H1 (cell line): Measurements from ENCODE around the gene CCSER2. TPM values are rescaled to one million over a fixed set of nuclear protein-coding genes. Genes with fewer than 3 reads are reported as not detected.

Experiments
- CTCF ChIA-PET: fragments of 300-600 bp; sonication (Branson Sonifier 250); formaldehyde crosslinking; loops from one replicate; lab custom pipeline; 2021; ENCODE audit not compliant: partially characterized antibody; lab: Charles Lee
- POLR2A ChIA-PET: fragments of 300-600 bp; sonication (Branson Sonifier 250); formaldehyde crosslinking; loops from one replicate; lab custom pipeline; 2021; ENCODE audit warnings: inconsistent platforms; ENCODE audit not compliant: partially characterized antibody; lab: Charles Lee
- DNase-seq, 2 experiments: peaks; one replicate each; pipeline versions ENCODE4 v3.0.0 to v3.0.0-alpha.2; 2010 to 2022; ENCODE audit warnings: low spot score in 2 of 2, low read depth in 1 of 2, mixed read lengths in 1 of 2
- FAIRE-seq: peaks from 2 replicates; lab custom pipeline; 2011; peaks lifted over from hg19 to GRCh38; lab: Jason Lieb, UNC
- H2AFZ ChIP-seq: 2 replicates; pipeline ENCODE4 v1.8.1; 2012; ENCODE audit warnings: low read length, inconsistent platforms
- H2AK5ac ChIP-seq: 2 replicates; pipeline ENCODE4 v1.6.1; 2013; ENCODE audit warnings: low read depth, low read length
- H2BK120ac ChIP-seq: replicated peaks from 2 replicates; pipeline ENCODE3; 2013; ENCODE audit warnings: low read depth, low read length, inconsistent platforms
- H2BK12ac ChIP-seq: 2 replicates; pipeline ENCODE4 v1.6.1; 2013; ENCODE audit warnings: low read depth, low read length
- H2BK15ac ChIP-seq: 2 replicates; pipeline ENCODE4 v1.6.1; 2013; ENCODE audit warnings: low read length
- H2BK20ac ChIP-seq: 2 replicates; pipeline ENCODE4 v1.6.1; 2013; ENCODE audit warnings: low read length
- H2BK5ac ChIP-seq: 2 replicates; pipeline ENCODE4 v1.6.1; 2013; ENCODE audit warnings: low read depth, low read length
- H3K14ac ChIP-seq: 2 replicates; pipeline ENCODE4 v1.6.1; 2013; ENCODE audit warnings: inconsistent platforms; ENCODE audit not compliant: insufficient read length
- H3K18ac ChIP-seq: 2 replicates; pipeline ENCODE4 v1.6.1; 2013; ENCODE audit warnings: low read length; ENCODE audit errors: extremely low read depth
- H3K23ac ChIP-seq: 2 replicates; pipeline ENCODE4 v1.6.1; 2013; ENCODE audit warnings: inconsistent platforms; ENCODE audit not compliant: insufficient read length
- H3K23me2 ChIP-seq: 2 replicates; pipeline ENCODE4 v1.6.1; 2013; ENCODE audit warnings: low read depth, low read length
- H3K27ac ChIP-seq: 2 replicates; pipeline ENCODE4 v1.6.1; 2011; ENCODE audit warnings: low read depth, low read length, inconsistent platforms
- H3K27me3 ChIP-seq, 4 experiments: replicated peaks in 1 of 4; 1 replicate in 1 of 4; 2 replicates in 3 of 4; pipeline versions ENCODE4 v1.6.1 to v1.8.1; 2011 to 2013; ENCODE audit warnings: low read length in 3 of 4, mild to moderate bottlenecking in 3 of 4, inconsistent platforms in 2 of 4, mixed read lengths in 2 of 4, moderate library complexity in 1 of 4; ENCODE audit not compliant: control insufficient read depth in 3 of 4, insufficient read depth in 3 of 4; ENCODE audit errors: extremely low read depth in 1 of 4
- H3K36me3 ChIP-seq, 4 experiments: 2 replicates each; pipeline versions ENCODE4 v1.6.1 to v1.8.1; 2011 to 2013; ENCODE audit warnings: mild to moderate bottlenecking in 4 of 4, low read length in 3 of 4, moderate library complexity in 2 of 4, control low read depth in 1 of 4, inconsistent platforms in 1 of 4; ENCODE audit not compliant: insufficient read depth in 4 of 4, control insufficient read depth in 2 of 4
- H3K4ac ChIP-seq: replicated peaks from 2 replicates; pipeline ENCODE3; 2013; ENCODE audit warnings: low read length, low read depth, mixed read lengths, inconsistent platforms; ENCODE audit not compliant: insufficient read length
- H3K4me1 ChIP-seq, 4 experiments: replicated peaks in 1 of 4; 1 replicate in 1 of 4; 2 replicates in 3 of 4; pipeline versions ENCODE4 v1.6.1 to v1.8.1; 2011 to 2013; ENCODE audit warnings: low read length in 3 of 4, inconsistent platforms in 2 of 4, mixed read lengths in 1 of 4; ENCODE audit not compliant: insufficient read depth in 4 of 4, control insufficient read depth in 3 of 4
- H3K4me2 ChIP-seq, 2 experiments: 2 replicates each; pipeline versions ENCODE4 v1.6.1 to v1.8.1; 2011 to 2013; ENCODE audit warnings: low read depth in 2 of 2, low read length in 2 of 2, control low read depth in 1 of 2, inconsistent platforms in 1 of 2, mild to moderate bottlenecking in 1 of 2; ENCODE audit not compliant: insufficient read depth in 1 of 2
- H3K4me3 ChIP-seq, 4 experiments: fragments of 200-600, 300-600 bp in 1 of 4; sonication (generic), shearing (Covaris generic), sonication (Bioruptor Twin) in 1 of 4; 2 replicates each; pipeline versions ENCODE4 v1.5.1 to v1.8.1; 2011 to 2016; ENCODE audit warnings: low read length in 4 of 4, low read depth in 3 of 4, control low read depth in 2 of 4, inconsistent platforms in 2 of 4, mild to moderate bottlenecking in 2 of 4, mixed read lengths in 1 of 4, moderate library complexity in 1 of 4; ENCODE audit not compliant: insufficient read depth in 2 of 4; ENCODE audit errors: extremely low read depth in 1 of 4
- H3K56ac ChIP-seq: replicated peaks from 2 replicates; pipeline ENCODE3; 2013; ENCODE audit warnings: low read depth, mild to moderate bottlenecking, mixed read lengths, low read length, inconsistent platforms; ENCODE audit not compliant: insufficient read length
- H3K79me1 ChIP-seq: 2 replicates; pipeline ENCODE4 v1.6.1; 2013; ENCODE audit warnings: low read depth, low read length, control low read depth
- H3K79me2 ChIP-seq, 2 experiments: 2 replicates each; pipeline versions ENCODE4 v1.6.1 to v1.8.1; 2012 to 2013; ENCODE audit warnings: low read length in 2 of 2, mild to moderate bottlenecking in 2 of 2, inconsistent platforms in 1 of 2; ENCODE audit not compliant: insufficient read depth in 2 of 2, control insufficient read depth in 1 of 2
- H3K9ac ChIP-seq, 4 experiments: replicated peaks in 1 of 4; 1 replicate in 1 of 4; 2 replicates in 3 of 4; pipeline versions ENCODE4 v1.6.1 to v1.8.1; 2011 to 2013; ENCODE audit warnings: low read depth in 3 of 4, low read length in 3 of 4, control low read depth in 2 of 4, mild to moderate bottlenecking in 2 of 4, moderate library complexity in 2 of 4, inconsistent platforms in 1 of 4; ENCODE audit errors: extremely low read depth in 1 of 4
- H3K9me3 ChIP-seq, 2 experiments: 2 replicates each; pipeline versions ENCODE4 v1.6.1 to v1.8.1; 2012 to 2013; ENCODE audit warnings: mild to moderate bottlenecking in 2 of 2, moderate library complexity in 2 of 2, control low read depth in 1 of 2, inconsistent platforms in 1 of 2, low read depth in 1 of 2, low read length in 1 of 2, mixed read lengths in 1 of 2; ENCODE audit not compliant: insufficient read depth in 2 of 2
- H4K20me1 ChIP-seq, 2 experiments: replicated peaks in 1 of 2; 2 replicates each; pipeline versions ENCODE3 to v1.8.1; 2011 to 2013; ENCODE audit warnings: inconsistent platforms in 2 of 2, low read length in 2 of 2, mild to moderate bottlenecking in 1 of 2; ENCODE audit not compliant: insufficient read depth in 2 of 2, control insufficient read depth in 1 of 2
- H4K5ac ChIP-seq: 2 replicates; pipeline ENCODE4 v1.6.1; 2013; ENCODE audit warnings: low read length, low read depth, mixed read lengths, inconsistent platforms; ENCODE audit not compliant: insufficient read length
- H4K8ac ChIP-seq: 2 replicates; pipeline ENCODE4 v1.8.0; 2013; ENCODE audit warnings: mild to moderate bottlenecking, moderate library complexity, low read length, inconsistent platforms; ENCODE audit not compliant: insufficient read depth; ENCODE audit errors: extremely low read depth
- H4K91ac ChIP-seq: replicated peaks from 2 replicates; pipeline ENCODE3; 2013; ENCODE audit warnings: low read length, mixed read lengths, inconsistent platforms; ENCODE audit not compliant: insufficient read length
- CBX8 ChIP-seq: fragments of 300-800, 300-1000 bp; sonication (generic); IDR thresholded peaks from 2 replicates; pipeline ENCODE4 v1.7.1; 2016; ENCODE audit warnings: low read depth, low read length, borderline replicate concordance
- EP300 ChIP-seq, 2 experiments: IDR thresholded peaks; 1 replicate in 1 of 2; 2 replicates in 1 of 2; pipeline ENCODE4 v1.6.1; 2011 to 2012; ENCODE audit warnings: low read depth in 2 of 2, low read length in 2 of 2, mild to moderate bottlenecking in 2 of 2, borderline replicate concordance in 1 of 2, inconsistent platforms in 1 of 2, moderate library complexity in 1 of 2
- HDAC2 ChIP-seq, 2 experiments: fragments of 300-600 bp in 1 of 2; sonication (generic) in 1 of 2; IDR thresholded peaks; 2 replicates each; pipeline ENCODE4 v1.6.1; 2011 to 2012; ENCODE audit warnings: low read depth in 2 of 2, low read length in 2 of 2, mild to moderate bottlenecking in 2 of 2, moderate library complexity in 2 of 2, borderline replicate concordance in 1 of 2, inconsistent platforms in 1 of 2
- KDM4A ChIP-seq: IDR thresholded peaks from one replicate; pipeline ENCODE4 v1.7.1; 2012; ENCODE audit warnings: low read depth, mild to moderate bottlenecking, moderate library complexity, low read length, inconsistent platforms; ENCODE audit not compliant: severe bottlenecking
- TCF12 ChIP-seq: IDR thresholded peaks from 2 replicates; pipeline ENCODE4 v1.6.1; 2011; ENCODE audit warnings: low read depth, mild to moderate bottlenecking, low read length
- TEAD4 ChIP-seq: IDR thresholded peaks from 2 replicates; pipeline ENCODE4 v1.6.1; 2012; ENCODE audit warnings: low read depth, low read length, inconsistent platforms, mixed read lengths
- WGBS, 2 experiments: shearing (Covaris generic) in 1 of 2; methylation state at CpG; one replicate each; pipeline versions ENCODE4 v1.1.6 to v1.1.7; 2013 to 2015; ENCODE audit warnings: low lambda C conversion rate in 2 of 2, mixed read lengths in 2 of 2, inconsistent platforms in 1 of 2, low coverage in 1 of 2, missing lambda C conversion rate in 1 of 2; ENCODE audit not compliant: insufficient replicate concordance in 2 of 2, insufficient coverage in 1 of 2, insufficient read length in 1 of 2; ENCODE audit errors: extremely low coverage in 1 of 2, missing lambda C conversion rate in 1 of 2; 5-methylcytosine and 5-hydroxymethylcytosine counted together
- polyA plus RNA-seq, 7 experiments: library from polyadenylated mRNA; depleted of rRNA in 3 of 7; stranded (reverse) in 5 of 7; unstranded in 2 of 7; fragments of >200 nt in 5 of 7; fragments of 200-250 nt in 2 of 7; gene quantifications; 1 replicate in 5 of 7; 2 replicates in 1 of 7; 4 replicates in 1 of 7; pipeline versions ENCODE4 v1.2.1 to v1.2.3, GENCODE V29; 2011 to 2013; ENCODE audit warnings: missing spikeins in 2 of 7, mixed read lengths in 2 of 7
- total RNA-seq: library from RNA; stranded (reverse); fragmentation: NEBNext Ultra II Directional; extraction: Animal tissue kit (Norgen Biotek cat#: 25700); gene quantifications from 2 replicates; pipeline ENCODE4 v1.2.1, GENCODE V29; 2021

Gene CCSER2
- total and polyA plus RNA-seq, 2 of the 8 experiments (the other 6 are each of a cell fraction or from before 2014, with no cell fraction given), result 6.9 to 30.5 TPM

GRCh38 chr10:84563868-84564267 lies 235.5 kb downstream of the CCSER2 start:
- no peak overlapping the region for H2BK20ac ChIP-seq
- H2BK15ac ChIP-seq, result no peak overlapping the region
- H3K79me1 ChIP-seq, result no peaks in the 10 kb centered on the region
- ChIA-PET POLR2A (no interaction called here), CTCF (interaction anchor here (0.6 to 4.2 kb wide), 7 partner anchors 11 to 914 kb away, joined by 3 to 18 read pairs (median 3); no protein-coding TSS in a partner anchor)
- H4K91ac ChIP-seq, result no peak overlapping the region
- peak overlapping the region; percentile 17 for H2BK120ac ChIP-seq
- H3K4me2 ChIP-seq, result no peak overlapping the region
- no peak overlapping the region for H3K9ac ChIP-seq
- H2BK12ac ChIP-seq, result no peak overlapping the region
- no peak overlapping the region for H2AK5ac ChIP-seq
- no peak overlapping the region for H3K4me3 ChIP-seq
- no peak overlapping the region for H3K23ac ChIP-seq
- peaks cover 0 to 3% (median 0%) of the 10 kb centered on the region in 4 experiments; a peak in 1 of 8 replicates for H3K36me3 ChIP-seq
- H4K20me1 ChIP-seq, result no peaks in the 10 kb centered on the region
- no peak overlapping the region for H3K27ac ChIP-seq
- no peaks in the 10 kb centered on the region for H3K27me3 ChIP-seq
- no peak overlapping the region for H4K5ac ChIP-seq
- no peak overlapping the region for H3K56ac ChIP-seq
- no peaks in the 10 kb centered on the region for H3K79me2 ChIP-seq
- no peak overlapping the region; the same call in 1 of the 2 replicates for H3K18ac ChIP-seq
- no peaks in the 10 kb centered on the region for H3K23me2 ChIP-seq
- peaks cover 0 to 9% (median 6%) of the 10 kb centered on the region in 4 experiments; a peak in 3 of 7 replicates for H3K4me1 ChIP-seq
- DNase-seq (no peak), FAIRE-seq (no peak)
- no peak overlapping the region for H4K8ac ChIP-seq
- 92% methylated on average over 4 of the region's 4 CpGs; no CpG with 5 or more reads in 1 of the 2 experiments for WGBS, 2 experiments
- H2BK5ac ChIP-seq, result no peak overlapping the region
- no peak for TF ChIP-seq CBX8
- TF ChIP-seq KDM4A, result no peak
- TF ChIP-seq EP300 (IDR thresholded peaks at IDR 0.05; ENCODE audit: borderline replicate concordance in 1 of 2, low read depth in 2 of 2, low read length in 2 of 2), result no peak
- no peak for TF ChIP-seq HDAC2 (IDR thresholded peaks at IDR 0.05; ENCODE audit: borderline replicate concordance in 1 of 2, low read depth in 2 of 2, low read length in 2 of 2)
- TF ChIP-seq TCF12, result no peak
- TF ChIP-seq TEAD4, result no peak
- no peak overlapping the region for H3K4ac ChIP-seq
- no peak overlapping the region for H3K14ac ChIP-seq
- H3K9me3 ChIP-seq, result no peaks in the 10 kb centered on the region
- no peak overlapping the region for H2AFZ ChIP-seq
